GM19395 (cell line): ENCODE data around the gene SLC38A2.

Experiments used
- ATAC-seq: cut with Tn5 transposase; IDR thresholded peaks from one replicate; pipeline ENCODE4 v1.9.1; 2021; ENCODE audit warnings: mild to moderate bottlenecking, moderate library complexity; ENCODE audit not compliant: unreplicated experiment

SLC38A2 gene

GRCh38 chr12:46395388-46395787 is 22.8 kb upstream of the SLC38A2 start:
- ATAC-seq = no peak

GRCh38 chr12:46391630-46392029 is 19.1 kb upstream of the SLC38A2 start:
- ATAC-seq = no peak

GRCh38 chr12:46390881-46391280 is 18.3 kb upstream of the SLC38A2 start:
- no peak for ATAC-seq

GRCh38 chr12:46390304-46390703 is 17.7 kb upstream of the SLC38A2 start:
- no peak for ATAC-seq

- no peak for ATAC-seq
These were observed 16.6 kb upstream of the SLC38A2 start for GRCh38 chr12:46389031-46389616.

- ATAC-seq = peak; percentile 69
These were observed 16.0 kb upstream of the SLC38A2 start for GRCh38 chr12:46388427-46389021.

GRCh38 chr12:46387670-46388069 is 15.1 kb upstream of the SLC38A2 start:
- no peak for ATAC-seq

- ATAC-seq = peak; percentile 26
These were observed 14.5 kb upstream of the SLC38A2 start for GRCh38 chr12:46386877-46387629.

- no peak for ATAC-seq
These were observed 13.8 kb upstream of the SLC38A2 start for GRCh38 chr12:46386360-46386867.

GRCh38 chr12:46385438-46385837 is 12.9 kb upstream of the SLC38A2 start:
- ATAC-seq = no peak

- no peak for ATAC-seq
These were observed 12.1 kb upstream of the SLC38A2 start for GRCh38 chr12:46384451-46385309.

- peak; percentile 40 for ATAC-seq
These were observed 11.3 kb upstream of the SLC38A2 start for GRCh38 chr12:46383654-46384450.

- ATAC-seq = peak; percentile 65
These were observed 10.5 kb upstream of the SLC38A2 start for GRCh38 chr12:46382964-46383653.

- no peak for ATAC-seq
These were observed 9.9 kb upstream of the SLC38A2 start for GRCh38 chr12:46382408-46382963.

- ATAC-seq = no peak
These were observed 8.3 kb upstream of the SLC38A2 start for GRCh38 chr12:46380881-46381280.

GRCh38 chr12:46380022-46380796 is 7.6 kb upstream of the SLC38A2 start:
- no peak for ATAC-seq

- no peak for ATAC-seq
These were observed 6.8 kb upstream of the SLC38A2 start for GRCh38 chr12:46379352-46379751.

GRCh38 chr12:46378530-46378929 is 6.0 kb upstream of the SLC38A2 start:
- ATAC-seq = no peak

- no peak for ATAC-seq
These were observed 5.1 kb upstream of the SLC38A2 start for GRCh38 chr12:46377678-46378077.
